Mesothelial cell of epicardium (in vitro differentiated cells): ENCODE measurements around the gene IFFO2. TPM values are rescaled to one million over a fixed set of nuclear protein-coding genes. Genes with fewer than 3 reads are reported as not detected.

ENCODE experiments used
- DNase-seq, 2 experiments: peaks; one replicate each; pipeline ENCODE4 v3.0.0; 2021; ENCODE audit warnings: low spot score in 2 of 2; ENCODE audit not compliant: unreplicated experiment in 2 of 2
- H3K27ac Mint-ChIP-seq: 2 replicates; pipeline ENCODE4 v1.8.0; 2021; ENCODE audit warnings: mixed read lengths
- H3K27me3 Mint-ChIP-seq: 2 replicates; pipeline ENCODE4 v1.8.0; 2021; ENCODE audit warnings: low read depth, mixed read lengths
- H3K36me3 Mint-ChIP-seq: 2 replicates; pipeline ENCODE4 v1.8.0; 2021; ENCODE audit warnings: mixed read lengths
- H3K4me1 Mint-ChIP-seq: 2 replicates; pipeline ENCODE4 v1.8.0; 2021; ENCODE audit warnings: mixed read lengths
- H3K4me3 Mint-ChIP-seq: 2 replicates; pipeline ENCODE4 v1.8.0; 2021; ENCODE audit warnings: mild to moderate bottlenecking, moderate library complexity, mixed read lengths
- H3K9me3 Mint-ChIP-seq: 2 replicates; pipeline ENCODE4 v1.8.0; 2021; ENCODE audit warnings: mixed read lengths
- CTCF ChIP-seq: fragments of 200-600 bp; sonication (generic); IDR thresholded peaks from one replicate; pipeline ENCODE4 v1.5.0; 2021; ENCODE audit warnings: antibody characterized with exemption; ENCODE audit not compliant: unreplicated experiment
- total RNA-seq: library from RNA; stranded (reverse); gene quantifications from 3 replicates; pipeline ENCODE4 v1.2.1, GENCODE V29; 2021

Gene IFFO2
- total RNA-seq, 1 donor from 2014 or later = 9.1 TPM

DNA sequence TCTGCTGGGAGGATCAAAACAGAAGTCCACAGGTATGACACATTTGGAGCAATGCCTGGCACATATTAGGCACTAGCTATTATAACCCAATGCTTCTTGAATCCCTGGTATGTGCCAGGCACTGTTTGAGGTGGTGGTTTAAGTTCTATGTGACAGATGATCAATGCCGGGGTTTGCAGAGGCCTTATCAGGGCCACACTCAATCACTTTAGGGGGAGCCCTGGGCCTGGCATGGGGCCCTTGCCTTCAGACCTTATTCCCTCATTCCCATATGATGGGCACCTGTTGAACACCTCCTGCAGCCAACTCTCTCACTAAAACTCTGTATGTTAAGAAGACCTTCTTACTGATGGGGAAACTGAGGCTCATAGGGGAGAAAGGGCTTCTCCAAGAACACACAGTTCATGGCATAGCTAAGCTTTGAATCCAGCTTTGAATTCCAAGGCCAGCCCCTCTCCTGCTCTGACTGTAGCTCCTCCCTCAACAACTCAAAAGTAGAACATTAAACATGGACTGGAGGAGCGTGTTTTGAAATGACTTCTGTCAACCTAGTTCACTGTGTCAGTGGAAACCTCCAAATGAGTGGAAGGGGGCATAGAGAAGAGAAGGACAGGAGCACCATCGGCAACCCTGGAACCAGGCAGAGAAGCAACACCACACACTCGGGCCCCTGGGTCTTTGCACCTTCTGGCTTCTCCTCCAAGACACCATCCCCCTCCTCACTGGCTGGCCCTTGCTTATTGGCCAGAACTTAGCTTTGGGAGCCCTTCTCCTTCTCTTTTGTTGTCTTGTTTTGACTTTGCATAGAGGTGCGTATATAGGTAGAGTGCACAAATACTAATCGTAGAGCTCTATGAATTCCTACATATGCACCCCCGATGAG, 6.6 kb upstream of the IFFO2 start:
- no peak overlapping the region for H3K27ac Mint-ChIP-seq
- H3K4me1 Mint-ChIP-seq = peaks cover 7% of the 10 kb centered on the region
- DNase-seq = no peak
- H3K4me3 Mint-ChIP-seq = no peak overlapping the region
- peaks cover 39% of the 10 kb centered on the region for H3K27me3 Mint-ChIP-seq
- H3K9me3 Mint-ChIP-seq = no peaks in the 10 kb centered on the region
- H3K36me3 Mint-ChIP-seq = no peaks in the 10 kb centered on the region
- no peak for TF ChIP-seq CTCF

DNA sequence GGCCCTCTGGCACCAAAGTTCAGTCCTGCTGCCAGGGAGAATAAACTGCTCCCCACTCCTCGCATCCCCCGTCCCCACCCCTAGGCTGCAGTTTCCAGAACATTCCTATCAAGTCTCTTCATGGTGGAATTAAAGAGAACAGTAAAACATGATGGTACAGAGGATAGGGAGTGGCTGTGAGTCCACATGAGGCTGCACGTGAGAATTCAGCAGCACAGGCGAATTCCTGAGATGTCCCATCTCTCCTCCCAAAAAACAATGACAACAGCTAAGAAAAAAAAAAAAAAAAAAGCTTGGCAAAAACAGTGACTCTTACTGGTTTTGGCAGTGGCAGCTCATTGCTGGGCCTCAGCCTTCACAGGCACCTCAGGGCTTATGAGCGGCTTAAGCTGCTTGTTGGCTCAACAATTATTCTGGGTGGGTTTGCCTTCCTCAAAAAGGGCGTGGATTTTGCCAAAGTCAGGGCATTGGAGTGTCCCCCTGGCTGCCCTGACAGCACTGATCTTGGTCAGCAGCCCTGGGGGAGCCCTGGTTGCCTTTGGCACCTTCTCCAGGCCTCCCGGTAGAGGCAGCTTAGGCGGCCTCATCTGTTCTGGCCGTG, 5.7 kb upstream of the IFFO2 start:
- Mint-ChIP-seq H3K27ac (no peak overlapping the region), H3K36me3 (no peaks in the 10 kb centered on the region), H3K4me1 (peaks cover 7% of the 10 kb centered on the region), H3K27me3 (peaks cover 47% of the 10 kb centered on the region), H3K4me3 (no peak overlapping the region), H3K9me3 (no peaks in the 10 kb centered on the region)
- TF ChIP-seq CTCF = no peak
- DNase-seq = no peak

GRCh38 chr1:18960821-18961220, 4.3 kb upstream of the IFFO2 start:
- Mint-ChIP-seq H3K4me1 (peaks cover 5% of the 10 kb centered on the region), H3K9me3 (no peaks in the 10 kb centered on the region), H3K36me3 (no peaks in the 10 kb centered on the region), H3K4me3 (no peak overlapping the region), H3K27me3 (peaks cover 43% of the 10 kb centered on the region), H3K27ac (no peak overlapping the region)
- DNase-seq = no peak
- no peak for TF ChIP-seq CTCF

DNA sequence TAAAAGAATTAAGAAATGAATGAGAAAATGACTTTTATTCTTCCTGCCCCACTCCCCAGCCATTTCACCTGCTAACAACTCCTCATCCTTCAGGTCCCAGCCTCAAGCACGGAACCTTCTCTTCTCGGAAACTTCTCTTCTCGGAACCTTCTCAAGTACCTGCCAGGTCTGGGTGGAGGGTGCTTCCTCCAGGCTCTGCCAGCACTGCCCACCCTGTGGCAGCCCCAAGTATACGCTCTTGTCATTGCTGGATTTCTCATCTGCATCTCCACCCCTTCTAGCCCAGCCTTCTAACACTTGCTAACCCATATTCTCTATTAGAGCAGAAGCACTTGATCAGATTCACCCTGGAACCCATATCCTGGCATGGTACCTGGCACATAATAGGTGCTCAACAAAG, 3.9 kb upstream of the IFFO2 start:
- H3K9me3 Mint-ChIP-seq = no peaks in the 10 kb centered on the region
- H3K4me1 Mint-ChIP-seq = peaks cover 3% of the 10 kb centered on the region
- TF ChIP-seq CTCF = no peak
- no peak overlapping the region for H3K27ac Mint-ChIP-seq
- no peak for DNase-seq
- peaks cover 41% of the 10 kb centered on the region for H3K27me3 Mint-ChIP-seq
- H3K4me3 Mint-ChIP-seq = no peak overlapping the region
- no peaks in the 10 kb centered on the region for H3K36me3 Mint-ChIP-seq

- no peaks in the 10 kb centered on the region for H3K9me3 Mint-ChIP-seq
- peaks cover 10% of the 10 kb centered on the region for H3K4me1 Mint-ChIP-seq
- no peak overlapping the region for H3K27ac Mint-ChIP-seq
- TF ChIP-seq CTCF = no peak
- peaks cover 43% of the 10 kb centered on the region for H3K27me3 Mint-ChIP-seq
- H3K36me3 Mint-ChIP-seq = no peaks in the 10 kb centered on the region
- H3K4me3 Mint-ChIP-seq = no peak overlapping the region
- no peak for DNase-seq
Measured at GRCh38 chr1:18959591-18959990, 3.1 kb upstream of the IFFO2 start.
